SHP77 (cell line): ENCODE results near the gene NUDT3.
"Not testable (repeated sequence)": the region's sequence is repeated elsewhere in the genome, so short reads cannot be mapped to it uniquely, and the experiment has no call there.

Source experiments
- DNase-seq, 2 experiments: peaks; one replicate each; lab custom pipeline; 2025; lab: John Stamatoyannopoulos, UW

The NUDT3 gene

GRCh38 chr6:34343806-34344205 lies 48.7 kb downstream of the NUDT3 start:
- no peak for DNase-seq

DNA sequence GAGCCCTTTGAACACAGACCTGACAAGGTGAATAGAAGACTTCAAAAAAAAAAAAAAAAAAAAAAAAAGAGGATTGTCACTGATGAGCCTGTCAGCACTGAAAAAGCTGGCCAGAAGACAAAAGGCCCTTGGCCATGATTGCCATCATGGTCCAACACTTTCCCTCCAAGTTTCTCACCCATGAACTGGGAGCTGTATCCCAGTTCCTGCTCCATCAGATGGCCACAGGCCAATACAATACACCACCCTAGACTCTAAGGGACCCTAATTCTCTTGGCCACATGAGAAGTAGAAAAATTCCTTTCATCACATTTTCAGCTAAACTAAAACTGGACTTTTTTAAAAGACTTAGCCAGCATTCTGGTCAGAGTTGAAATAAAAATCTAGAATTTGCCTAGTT lies 50.2 kb downstream of the NUDT3 start:
- DNase-seq, result no peak

- DNase-seq, result no peak
Observed at GRCh38 chr6:34341481-34341971, 50.9 kb downstream of the NUDT3 start.

- no peak for DNase-seq
Observed at GRCh38 chr6:34340906-34341480, 51.5 kb downstream of the NUDT3 start.

GRCh38 chr6:34340394-34340793 lies 52.1 kb downstream of the NUDT3 start:
- no peak for DNase-seq

DNA sequence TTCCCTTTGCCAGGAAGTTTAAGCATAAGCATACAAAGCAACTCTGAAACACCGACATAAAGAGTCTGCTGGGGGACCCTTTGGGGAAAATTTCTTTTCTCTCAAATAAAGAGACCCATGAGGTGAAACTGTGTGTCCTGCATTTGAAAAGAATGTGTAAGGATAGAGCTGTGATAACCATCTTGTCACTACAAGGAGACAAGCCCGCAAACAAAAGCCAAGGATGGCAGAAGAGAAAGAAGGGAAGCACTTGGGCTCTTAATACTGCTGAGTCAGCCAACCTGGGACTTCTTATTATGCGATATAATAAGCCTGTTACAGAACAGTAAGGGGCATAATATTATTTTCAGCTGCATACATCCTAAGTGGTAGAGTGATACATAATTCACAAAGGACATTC lies 52.5 kb downstream of the NUDT3 start:
- no peak for DNase-seq

DNA sequence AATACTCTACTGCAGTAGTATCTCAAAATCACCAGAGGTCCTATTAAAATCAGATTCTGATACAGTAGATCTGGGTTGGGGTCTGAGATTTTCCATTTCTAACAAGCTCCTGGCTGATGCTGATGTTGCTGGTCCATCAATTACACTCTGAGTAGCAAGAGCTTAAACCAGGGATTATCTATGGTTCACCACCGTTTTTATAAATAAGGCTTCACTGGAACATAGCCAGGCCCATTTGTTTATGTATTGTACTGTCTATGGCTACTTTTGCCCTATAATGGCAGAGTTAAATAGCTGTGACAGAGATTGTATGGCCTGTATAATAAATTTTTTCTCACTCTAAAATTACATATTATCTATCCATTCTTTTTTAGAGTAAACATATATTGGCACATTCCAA lies 53.0 kb downstream of the NUDT3 start:
- DNase-seq, result no peak

DNA sequence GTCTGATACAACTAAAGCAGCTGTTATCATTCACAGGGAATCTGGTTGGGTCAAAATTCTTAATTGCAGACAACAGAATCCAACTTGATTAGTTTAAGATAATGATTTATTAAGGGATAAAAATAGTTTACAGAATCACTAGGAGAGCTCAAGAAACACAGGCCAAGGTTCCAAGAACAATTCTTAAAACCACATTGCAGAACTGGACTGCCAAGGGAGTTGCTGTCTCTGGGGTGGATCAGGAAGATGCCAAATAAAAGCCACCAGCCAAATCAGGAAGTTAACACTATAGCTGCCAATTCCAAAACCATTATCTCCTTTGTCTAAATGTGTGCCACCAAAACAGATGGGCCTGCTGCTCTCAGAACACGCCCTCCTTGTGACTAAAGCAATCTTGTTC lies 53.7 kb downstream of the NUDT3 start:
- DNase-seq, result no peak

GRCh38 chr6:34338377-34338776 lies 54.1 kb downstream of the NUDT3 start:
- DNase-seq, result no peak

DNA sequence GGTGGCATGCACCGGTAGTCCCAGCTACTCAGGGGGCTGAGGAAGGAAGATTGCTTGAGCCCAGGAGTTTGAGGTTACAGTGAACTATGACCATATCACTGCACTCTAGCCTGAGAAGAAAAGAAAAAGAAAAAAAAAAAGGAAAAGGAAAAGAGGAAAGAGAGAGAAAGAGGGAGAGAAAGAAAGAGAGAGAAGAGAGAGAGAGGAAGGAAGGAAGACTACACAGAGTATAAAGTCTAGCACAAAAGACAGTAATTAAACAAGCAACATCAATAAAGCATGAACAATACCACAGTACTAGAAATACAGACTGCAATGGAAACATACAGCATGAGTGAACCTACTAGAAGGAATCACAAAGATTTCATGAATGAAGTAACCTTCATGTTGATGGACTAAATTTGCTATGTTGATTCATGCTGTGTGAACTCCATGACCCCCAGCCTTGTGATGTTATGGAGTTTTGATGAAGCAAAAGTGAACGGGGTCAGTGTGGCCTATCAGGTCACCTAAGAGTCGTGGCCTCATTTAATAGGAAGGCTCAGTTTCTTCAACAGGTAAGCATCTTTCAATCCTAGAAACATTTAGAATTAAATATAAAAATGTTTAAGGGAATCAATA lies 57.6 kb downstream of the NUDT3 start:
- no peak for DNase-seq

DNA sequence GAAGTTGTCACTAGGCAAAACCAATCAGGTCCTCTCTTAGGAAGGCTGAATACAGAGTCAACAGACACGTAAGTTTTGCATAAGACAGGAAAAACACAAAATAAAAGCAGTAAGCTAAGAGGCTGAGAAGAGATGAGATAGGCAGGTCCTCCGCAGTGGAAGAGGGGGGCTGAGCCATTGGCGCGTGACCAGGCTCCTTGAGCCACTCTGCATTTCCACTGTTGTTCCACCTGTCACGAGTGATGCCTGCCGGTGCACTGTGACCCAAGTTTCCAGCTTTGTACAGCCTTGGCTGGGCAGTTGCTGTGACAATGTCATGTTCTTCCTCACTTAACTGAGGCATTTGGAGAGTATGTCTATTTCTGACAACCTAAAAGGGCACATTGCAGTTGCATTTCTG lies 58.6 kb downstream of the NUDT3 start:
- no peak for DNase-seq

DNA sequence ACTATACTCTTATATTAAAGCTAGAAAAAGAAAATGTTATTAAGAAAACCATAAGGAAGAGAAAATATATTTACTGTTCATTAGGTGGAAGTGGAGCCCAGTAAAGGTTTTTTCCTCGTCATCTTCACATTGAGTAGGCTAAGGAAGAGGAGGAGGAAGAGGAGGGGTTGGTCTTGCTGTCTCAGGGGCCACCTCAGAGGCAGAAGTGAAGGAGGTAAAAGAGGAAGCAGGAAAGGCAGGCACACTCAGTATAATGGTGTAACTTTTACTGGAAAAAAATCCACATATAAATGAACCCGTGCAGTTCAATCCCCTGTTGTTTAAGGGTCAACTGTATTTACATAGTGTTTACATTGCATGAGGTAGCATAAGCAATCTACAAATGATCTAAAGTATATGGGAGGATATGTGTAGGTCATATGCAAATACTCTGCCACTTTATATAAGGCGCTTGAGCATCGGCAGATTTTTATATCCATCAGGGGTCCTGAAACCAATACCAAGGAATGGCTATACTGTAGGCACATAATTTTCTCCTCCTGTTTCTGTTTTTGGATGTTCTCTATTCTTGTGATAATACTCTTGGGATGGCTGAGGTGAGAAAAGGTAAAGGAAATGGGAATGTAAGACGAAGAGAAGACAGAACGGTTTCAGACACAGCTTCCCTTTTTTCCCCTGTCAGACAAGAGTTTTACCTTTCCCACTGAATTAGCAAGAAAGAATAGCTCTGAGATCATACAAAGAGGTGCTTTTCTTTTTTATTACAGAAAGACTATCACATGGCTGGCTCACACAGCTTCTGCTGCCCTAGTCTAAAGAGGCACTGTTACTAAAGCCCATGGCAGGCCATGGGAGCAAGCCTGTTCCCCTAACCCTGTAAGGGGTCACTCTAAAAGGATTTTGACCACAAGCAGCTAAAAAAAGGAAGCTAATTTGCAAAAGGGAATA lies 59.9 kb downstream of the NUDT3 start:
- DNase-seq, result no peak

DNA sequence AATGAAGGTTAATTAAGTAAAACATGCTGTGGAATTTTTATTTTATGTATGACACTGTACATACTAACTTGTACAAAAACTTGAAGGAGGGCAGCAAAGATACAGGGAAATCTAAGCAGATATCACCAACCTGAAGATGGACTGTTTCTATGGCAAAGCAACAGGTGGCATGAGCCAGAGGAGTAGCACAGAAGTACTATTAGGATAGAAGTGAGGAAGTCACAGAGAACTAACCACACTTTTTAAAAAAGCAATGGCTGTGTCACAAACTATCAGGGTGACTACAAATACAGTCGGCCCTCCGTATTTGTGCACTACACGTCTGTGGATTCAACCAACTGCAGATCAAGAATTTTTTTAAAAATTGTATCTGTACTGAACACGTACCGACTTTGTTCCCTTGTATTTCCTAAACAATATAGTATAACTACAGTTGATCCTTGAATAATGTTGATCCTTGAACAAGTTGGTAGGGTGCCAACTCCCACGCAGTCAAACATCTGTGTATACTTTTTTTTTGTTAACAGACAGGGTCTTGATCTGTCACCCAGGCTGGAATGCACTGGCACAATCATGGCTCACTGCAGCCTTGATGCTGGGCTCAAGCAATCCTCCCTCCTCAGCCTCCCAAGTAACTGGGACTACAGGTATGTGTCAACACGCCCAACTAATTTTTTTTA lies 61.0 kb downstream of the NUDT3 start:
- DNase-seq, result no peak

DNA sequence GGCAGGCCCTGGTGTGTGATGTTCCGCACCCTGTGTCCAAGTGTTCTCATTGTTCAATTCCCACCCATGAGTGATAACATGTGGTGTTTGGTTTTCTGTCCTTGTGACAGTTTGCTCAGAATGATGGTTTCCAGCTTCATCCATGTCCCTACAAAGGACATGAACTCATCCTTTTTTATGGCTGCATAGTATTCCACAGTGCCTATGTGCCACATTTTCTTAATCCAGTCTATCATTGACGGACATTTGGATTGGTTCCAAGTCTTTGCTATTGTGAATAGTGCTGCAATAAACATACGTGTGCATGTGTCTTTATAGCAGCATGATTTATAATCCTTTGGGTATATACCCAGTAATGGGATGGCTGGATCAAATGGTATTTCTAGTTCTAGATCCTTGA lies 62.7 kb downstream of the NUDT3 start:
- DNase-seq, result not testable (repeated sequence)

DNA sequence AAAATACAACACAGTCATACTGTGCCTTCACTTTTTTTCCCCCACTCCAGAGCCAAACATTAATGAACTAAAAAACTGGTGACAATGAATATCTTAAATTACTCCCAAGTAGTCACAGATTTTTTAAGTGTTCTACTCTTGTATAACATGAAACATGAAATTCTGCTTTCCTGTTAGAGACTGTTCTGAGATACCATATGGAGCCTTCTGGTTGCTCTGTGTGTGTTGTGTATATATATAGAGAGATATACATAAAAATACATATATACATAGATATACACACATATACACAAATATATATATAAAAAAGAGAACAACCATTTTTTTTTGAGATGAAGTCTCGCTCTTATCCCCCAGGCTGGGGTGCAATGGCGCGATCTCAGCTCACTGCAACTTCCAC lies 63.5 kb downstream of the NUDT3 start:
- DNase-seq, result no peak

DNA sequence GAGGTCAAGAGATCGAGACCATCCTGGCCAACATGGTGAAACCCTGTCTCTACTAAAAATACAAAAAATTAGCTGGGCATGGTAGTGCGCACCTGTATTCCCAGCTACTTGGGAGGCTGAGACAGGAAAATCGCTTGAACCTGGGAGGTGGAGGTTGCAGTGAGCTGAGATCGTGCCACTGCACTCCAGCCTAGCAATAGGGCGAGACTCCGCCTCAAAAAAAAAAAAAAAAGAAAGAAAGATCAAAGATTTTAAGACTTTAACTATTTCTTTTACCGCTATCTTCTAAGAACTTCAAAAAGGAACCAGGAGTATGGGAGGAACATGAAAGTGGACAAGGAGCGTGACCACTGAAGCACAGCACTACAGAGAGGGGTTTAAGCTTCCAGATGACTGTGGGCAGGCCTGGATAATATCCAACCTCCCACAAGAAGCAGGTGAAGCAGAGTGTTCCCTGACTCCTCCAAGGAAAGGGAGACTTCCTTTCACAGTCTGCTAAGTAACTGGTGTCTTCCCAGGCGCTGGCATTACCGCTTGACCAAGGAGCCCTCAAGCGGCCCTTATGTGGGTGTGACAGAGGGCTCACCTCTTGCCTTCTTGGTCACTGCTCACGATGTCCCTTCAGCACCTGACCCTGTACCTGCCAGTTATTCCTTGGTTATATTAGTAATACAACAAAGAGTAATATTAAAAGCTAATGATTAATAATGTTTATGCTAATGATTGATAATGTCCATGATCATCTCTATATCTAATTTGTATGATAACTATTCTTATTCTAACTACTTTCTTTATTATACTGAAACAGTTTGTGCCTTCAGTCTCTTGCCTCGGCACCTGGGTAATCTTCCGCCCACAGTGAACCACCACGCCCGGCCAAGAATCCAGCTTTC lies 64.9 kb downstream of the NUDT3 start:
- DNase-seq, result not testable (repeated sequence)

DNA sequence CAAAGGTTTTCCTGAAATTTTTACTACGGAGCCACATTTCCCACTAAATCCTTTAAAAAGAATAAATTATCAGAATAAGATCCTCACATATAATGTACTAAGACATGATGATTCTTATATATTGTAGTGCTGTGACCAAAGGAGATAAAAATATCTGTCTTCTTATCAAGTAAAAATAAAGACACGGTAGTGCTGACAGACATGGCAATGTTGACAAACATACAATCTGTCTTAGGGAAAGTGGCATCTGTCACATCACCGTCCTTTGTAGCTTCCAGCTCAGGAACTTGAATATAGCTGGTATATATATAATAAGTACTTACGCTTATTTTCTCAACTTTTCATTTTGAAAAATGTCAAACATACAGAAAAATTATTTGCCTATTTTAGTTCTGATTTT lies 66.8 kb downstream of the NUDT3 start:
- no peak for DNase-seq

DNA sequence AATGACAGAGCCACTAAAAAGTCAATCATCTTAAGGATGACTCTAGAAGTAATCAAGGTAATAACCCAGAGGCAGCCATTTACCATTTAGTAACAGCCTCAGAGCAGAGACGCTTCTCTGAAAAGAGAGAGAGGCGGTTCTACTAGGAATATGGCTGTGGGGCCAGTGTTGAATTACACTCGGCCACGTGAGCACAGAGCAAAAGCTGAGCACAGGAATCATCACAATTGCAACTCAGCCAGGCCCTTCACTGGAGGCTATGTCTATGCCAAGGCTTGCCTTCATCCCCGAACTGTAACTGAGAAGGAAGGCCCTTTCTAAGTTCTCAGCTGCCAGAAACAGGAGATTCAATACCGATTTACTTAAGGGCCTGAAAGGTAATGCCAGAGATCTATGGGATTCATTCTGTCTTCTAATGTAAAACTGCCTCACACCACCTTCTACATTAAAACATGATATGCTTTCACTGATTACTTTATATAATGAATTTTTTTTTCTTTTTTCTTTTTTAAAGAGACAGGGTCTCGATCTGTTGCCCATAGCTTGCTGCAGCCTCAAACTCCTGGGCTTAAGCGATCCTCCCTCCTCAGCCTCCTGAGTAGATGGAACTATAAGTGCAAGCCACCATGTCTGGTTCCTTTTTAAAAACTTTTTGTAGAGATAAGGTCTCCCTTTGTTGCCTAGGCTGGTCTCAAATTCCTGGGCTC lies 67.6 kb downstream of the NUDT3 start:
- DNase-seq, result no peak

DNA sequence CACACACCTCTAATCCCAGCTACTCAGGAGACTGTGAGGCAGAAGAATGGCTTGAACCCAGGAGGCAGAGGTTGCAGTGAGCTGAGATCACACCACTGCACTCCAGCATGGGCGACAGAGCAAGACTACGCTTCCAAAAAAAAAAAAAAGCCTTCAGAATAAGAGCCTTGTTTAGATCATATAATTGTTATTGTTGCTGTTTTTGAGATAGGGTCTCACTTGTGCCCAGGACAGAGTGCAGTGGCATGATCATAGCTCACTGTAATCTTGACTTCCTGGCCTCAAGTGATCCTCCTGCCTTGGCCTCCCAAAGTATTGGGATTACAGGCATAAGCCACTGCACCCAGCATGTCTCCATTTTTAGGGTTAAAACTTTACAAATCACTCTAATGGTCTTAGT lies 68.2 kb downstream of the NUDT3 start:
- DNase-seq, result not testable (repeated sequence)

DNA sequence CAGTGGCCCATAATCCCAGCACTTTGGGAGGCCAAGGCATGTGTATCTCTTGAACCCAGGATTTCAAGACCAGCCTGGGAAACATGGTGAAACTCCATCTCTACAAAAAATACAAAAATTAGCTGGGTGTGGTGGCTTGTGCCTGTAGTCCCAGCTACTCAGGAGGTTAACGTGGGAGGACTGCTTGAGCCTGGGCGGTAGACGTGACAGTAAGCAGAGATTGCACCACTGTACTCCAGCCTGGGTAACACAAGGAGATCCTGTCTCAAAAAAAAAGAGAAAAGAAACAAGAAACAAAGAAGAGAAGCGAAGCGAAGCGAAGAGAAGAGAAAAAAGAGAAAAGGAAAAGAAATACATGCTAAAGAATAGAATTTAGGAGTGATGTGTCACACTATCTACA lies 69.2 kb downstream of the NUDT3 start:
- DNase-seq, result no peak

DNA sequence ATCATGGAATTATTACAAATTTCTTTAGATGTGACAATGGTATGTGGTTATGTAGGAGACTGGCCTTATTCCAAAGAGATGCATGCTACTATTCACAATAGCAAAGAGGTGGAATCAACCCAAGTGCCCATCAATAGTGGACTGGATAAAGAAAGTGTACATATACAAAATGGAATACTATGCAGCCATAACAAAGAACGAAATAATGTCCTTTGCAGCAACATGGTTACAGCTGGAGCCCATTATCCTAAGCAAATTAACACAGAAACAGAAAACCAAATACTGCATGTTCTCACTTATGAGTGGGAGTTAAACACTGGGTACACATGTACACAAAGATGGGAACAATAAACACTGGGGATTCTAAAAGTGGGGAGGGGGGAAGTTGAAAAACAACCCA lies 69.7 kb downstream of the NUDT3 start:
- DNase-seq, result no peak
